M059J (cell line): ENCODE measurements around the gene SPINK8. TPM values are rescaled to one million over a fixed set of nuclear protein-coding genes. Genes with fewer than 3 reads are reported as not detected.

Source experiments
- DNase-seq: peaks from one replicate; pipeline ENCODE4 v3.0.0-alpha.2; 2012; ENCODE audit warnings: low read depth
- total RNA-seq: library from RNA; depleted of rRNA; stranded (reverse); fragments of >200 nt; shearing (Covaris generic); gene quantifications from 2 replicates; pipeline ENCODE4 v1.2.3, GENCODE V29; 2014

The SPINK8 gene
- total RNA-seq, 1 experiment from 2014 or later: not detected

- peak; percentile 6 for DNase-seq
Observed at GRCh38 chr3:48331706-48332435, 1.6 kb downstream of the SPINK8 start.

GRCh38 chr3:48320996-48321395 is 12.5 kb downstream of the SPINK8 start:
- DNase-seq: no peak

GRCh38 chr3:48318713-48319468 is 14.6 kb downstream of the SPINK8 start:
- DNase-seq: no peak

- no peak for DNase-seq
Observed at GRCh38 chr3:48314542-48314941, 18.9 kb downstream of the SPINK8 start.

GRCh38 chr3:48306860-48307530 is 26.5 kb downstream of the SPINK8 start:
- DNase-seq: no peak

GRCh38 chr3:48306290-48306689 is 27.2 kb downstream of the SPINK8 start:
- no peak for DNase-seq

GRCh38 chr3:48305396-48305795 is 28.1 kb downstream of the SPINK8 start:
- DNase-seq: peak; percentile 41

GRCh38 chr3:48303021-48303420 is 30.4 kb downstream of the SPINK8 start:
- DNase-seq: no peak

- DNase-seq: peak; percentile 44
Observed at GRCh38 chr3:48301800-48302166, 31.7 kb downstream of the SPINK8 start.

GRCh38 chr3:48301020-48301799 is 32.3 kb downstream of the SPINK8 start, which contains the start of gene NME6:
Gene NME6, minus strand, starts transcription at chr3:48301367.
- peak; percentile 78 for DNase-seq

GRCh38 chr3:48299746-48300712 is 33.4 kb downstream of the SPINK8 start:
- DNase-seq: no peak

- no peak for DNase-seq
Observed at GRCh38 chr3:48297111-48297810, 36.2 kb downstream of the SPINK8 start.

GRCh38 chr3:48296699-48297098 is 36.8 kb downstream of the SPINK8 start:
- DNase-seq: no peak

GRCh38 chr3:48294611-48295263 is 38.7 kb downstream of the SPINK8 start:
- no peak for DNase-seq

- no peak for DNase-seq
Observed at GRCh38 chr3:48289659-48290058, 43.8 kb downstream of the SPINK8 start.

- no peak for DNase-seq
Observed at GRCh38 chr3:48287034-48287433, 46.4 kb downstream of the SPINK8 start.

GRCh38 chr3:48286308-48286707 is 47.2 kb downstream of the SPINK8 start:
- no peak for DNase-seq

GRCh38 chr3:48285675-48286074 is 47.8 kb downstream of the SPINK8 start:
- peak; percentile 28 for DNase-seq

GRCh38 chr3:48285132-48285531 is 48.3 kb downstream of the SPINK8 start:
- DNase-seq: peak; percentile 17
